Spleen (tissue), 11 donors: ENCODE results near the gene ATP2C2. TPM values are rescaled to one million over a fixed set of nuclear protein-coding genes. Genes with fewer than 3 reads are reported as not detected.

Experiments used
- DNase-seq: peaks from one replicate; pipeline ENCODE4 v3.0.0-alpha.2; 2020
- H3K27ac ChIP-seq, 8 donors: fragments of 200-600 bp; sonication (generic) in 7 of 8; 1 replicate in 4 of 8; 2 replicates in 4 of 8; pipeline versions ENCODE4 v1.5.0 to v1.8.0; 2016 to 2021; ENCODE audit warnings: inconsistent platforms in 4 of 8, mild to moderate bottlenecking in 4 of 8, moderate library complexity in 1 of 8
- H3K27me3 ChIP-seq, 7 donors: fragments of 200-600 bp; sonication (generic) in 6 of 7; replicated peaks in 1 of 7; 1 replicate in 4 of 7; 2 replicates in 3 of 7; pipeline versions ENCODE4 v1.5.0 to v1.8.0; 2016 to 2021; ENCODE audit warnings: inconsistent platforms in 3 of 7, mild to moderate bottlenecking in 1 of 7
- H3K36me3 ChIP-seq, 6 donors: fragments of 200-600 bp; sonication (generic) in 5 of 6; 1 replicate in 4 of 6; 2 replicates in 2 of 6; pipeline versions ENCODE4 v1.5.0 to v1.8.0; 2016 to 2021; ENCODE audit warnings: inconsistent platforms in 2 of 6
- H3K4me1 ChIP-seq, 6 donors: fragments of 200-600 bp; sonication (generic) in 5 of 6; 1 replicate in 3 of 6; 2 replicates in 3 of 6; pipeline versions ENCODE4 v1.5.0 to v1.8.0; 2016 to 2021; ENCODE audit warnings: inconsistent platforms in 3 of 6
- H3K4me3 ChIP-seq, 8 donors: fragments of 200-600 bp; sonication (generic) in 7 of 8; 1 replicate in 4 of 8; 2 replicates in 4 of 8; pipeline versions ENCODE4 v1.5.0 to v1.8.0; 2016 to 2021; ENCODE audit warnings: inconsistent platforms in 4 of 8, mild to moderate bottlenecking in 4 of 8, moderate library complexity in 2 of 8
- H3K9me3 ChIP-seq, 8 donors: fragments of 200-600 bp; sonication (generic) in 7 of 8; 1 replicate in 4 of 8; 2 replicates in 4 of 8; pipeline versions ENCODE4 v1.5.0 to v1.8.0; 2016 to 2021; ENCODE audit warnings: inconsistent platforms in 4 of 8
- CTCF ChIP-seq, 11 experiments: fragments of 200-600 bp in 7 of 11; fragments of 450-650 bp in 4 of 11; sonication (generic) in 4 of 11; IDR thresholded peaks in 8 of 11; conservative IDR thresholded peaks in 3 of 11; 1 replicate in 7 of 11; 2 replicates in 4 of 11; pipeline versions ENCODE4 v1.4.0 to v1.8.0; 2016 to 2021; ENCODE audit warnings: antibody characterized with exemption in 11 of 11, inconsistent platforms in 4 of 11, mild to moderate bottlenecking in 1 of 11
- POLR2A ChIP-seq, 3 donors: fragments of 450-650 bp; IDR thresholded peaks; one replicate each; pipeline ENCODE4 v1.5.1; 2017; ENCODE audit warnings: antibody characterized with exemption in 3 of 3, mild to moderate bottlenecking in 1 of 3
- POLR2AphosphoS5 ChIP-seq, 3 donors: sonication (generic); formaldehyde crosslinking; IDR thresholded peaks; one replicate each; pipeline ENCODE4 v1.5.1; 2017; ENCODE audit warnings: antibody characterized with exemption in 3 of 3
- WGBS, 5 donors: extraction: QIAGEN DNeasy Blood & Tissue Kit in 3 of 5; methylation state at CpG; one replicate each; pipeline versions ENCODE4 v1.1.5 to v1.1.7; 2013 to 2018; 5-methylcytosine and 5-hydroxymethylcytosine counted together
- intact Hi-C: fragments of 100-400 bp; cut with DNase I; formaldehyde crosslinking; loops from one replicate; pipeline ENCODE4 v1.15.0; 2023; ENCODE audit warnings: low total_unique reads
- polyA plus RNA-seq, 3 donors: library from polyadenylated mRNA; stranded (reverse); fragments of 200-250 nt; gene quantifications; one replicate each; pipeline ENCODE4 v1.2.1, GENCODE V29; 2013
- total RNA-seq, 7 donors: library from RNA; depleted of rRNA in 3 of 7; stranded (reverse); fragments of >200 nt in 3 of 7; fragmentation: NEBNext Ultra II Directional in 4 of 7; extraction: Animal tissue kit (Norgen Biotek cat#: 25700) in 4 of 7; gene quantifications; one replicate each; pipeline versions ENCODE4 v1.1.0 to v1.2.1, GENCODE V29; 2016 to 2021
- donor health status: healthy with polysubstance abuse.
- donor health status: DM: no; HTN: no; CAD: no; lungs with moderate emphysema.
- donor health status: DM: no; HTN: no; CAD: no.
- donor health status: Bipolar disorder and iron deficiency.
- donor health status: healthy.
- donor health status: DM: no; HTN: no; CAD: no.
- donor health status: DM: yes; HTN: yes; CAD: no.

ATP2C2 gene
- total and polyA plus RNA-seq, 10 donors: 0.09 to 8.1 (median 1.2) TPM

- DNase-seq: peak; percentile 29
Measured at GRCh38 chr16:84471966-84472365, 103.6 kb downstream of the ATP2C2 start.

GRCh38 chr16:84475643-84476240 is 107.4 kb downstream of the ATP2C2 start:
- no peaks in the 10 kb centered on the region for H3K27me3 ChIP-seq
- no peaks in the 10 kb centered on the region for H3K4me1 ChIP-seq
- TF ChIP-seq POLR2AphosphoS5 (IDR thresholded peaks at IDR 0.05) (no peak), POLR2A (IDR thresholded peaks at IDR 0.05) (no peak), CTCF (IDR thresholded peaks at IDR 0.05 in 8 of 11, conservative IDR thresholded peaks at IDR 0.05 in 3 of 11) (no peak)
- peaks cover 0 to 44% (median 5%) of the 10 kb centered on the region in 6 donors for H3K36me3 ChIP-seq
- H3K4me3 ChIP-seq: no peak overlapping the region
- no peak overlapping the region for H3K27ac ChIP-seq
- intact Hi-C loops: no loop called here
- DNase-seq: peak; percentile 23
- 82 to 91% (median 90%) methylated on average over 8 of the region's 8 CpGs for WGBS, 5 donors
- peaks cover 0 to 15% (median 7%) of the 10 kb centered on the region in 8 donors for H3K9me3 ChIP-seq

More at GRCh38 chr16:84471966-84472365, 103.6 kb downstream of the ATP2C2 start:
- 84 to 98% (median 96%) methylated on average over 4 of the region's 4 CpGs for WGBS, 5 donors
- peaks cover 3 to 27% (median 17%) of the 10 kb centered on the region in 8 donors for H3K9me3 ChIP-seq
- TF ChIP-seq POLR2AphosphoS5 (IDR thresholded peaks at IDR 0.05) (no peak), POLR2A (IDR thresholded peaks at IDR 0.05) (no peak), CTCF (IDR thresholded peaks at IDR 0.05 in 8 of 11, conservative IDR thresholded peaks at IDR 0.05 in 3 of 11) (no peak)
- no peaks in the 10 kb centered on the region for H3K27me3 ChIP-seq
- no peaks in the 10 kb centered on the region for H3K4me1 ChIP-seq
- H3K27ac ChIP-seq: no peak overlapping the region
- intact Hi-C loops: no loop called here
- no peak overlapping the region for H3K4me3 ChIP-seq
- H3K36me3 ChIP-seq: peaks cover 0 to 34% (median 8%) of the 10 kb centered on the region in 6 donors

- DNase-seq: peak; percentile 8
- Histone ChIP-seq H3K27me3 (no peaks in the 10 kb centered on the region), H3K36me3 (peaks cover 0 to 47% (median 8%) of the 10 kb centered on the region in 6 donors), H3K4me3 (no peak overlapping the region), H3K27ac (no peak overlapping the region), H3K9me3 (peaks cover 0 to 11% (median 6%) of the 10 kb centered on the region in 8 donors), H3K4me1 (no peaks in the 10 kb centered on the region)
- no peak for TF ChIP-seq POLR2AphosphoS5 (IDR thresholded peaks at IDR 0.05)
- WGBS, 5 donors: 95 to 97% (median 96%) methylated on average over 8 of the region's 8 CpGs
- intact Hi-C loops: no loop called here
Measured at GRCh38 chr16:84476401-84476800, 108.1 kb downstream of the ATP2C2 start.

GRCh38 chr16:84477661-84478060 is 109.3 kb downstream of the ATP2C2 start:
- 72 to 89% (median 80%) methylated on average over 7 of the region's 7 CpGs for WGBS, 5 donors
- peak; percentile 22 for DNase-seq
- H3K4me1 ChIP-seq: no peaks in the 10 kb centered on the region
- intact Hi-C loops: no loop called here
- peaks cover 0 to 50% (median 13%) of the 10 kb centered on the region in 6 donors for H3K36me3 ChIP-seq
- no peak overlapping the region for H3K4me3 ChIP-seq
- TF ChIP-seq POLR2A (IDR thresholded peaks at IDR 0.05): no peak
- TF ChIP-seq POLR2AphosphoS5 (IDR thresholded peaks at IDR 0.05): no peak
- TF ChIP-seq CTCF (IDR thresholded peaks at IDR 0.05 in 8 of 11, conservative IDR thresholded peaks at IDR 0.05 in 3 of 11): no peak
- no peaks in the 10 kb centered on the region for H3K27me3 ChIP-seq
- no peak overlapping the region for H3K27ac ChIP-seq
- H3K9me3 ChIP-seq: no peaks in the 10 kb centered on the region
